Endothelial cell of umbilical vein (primary cell): ENCODE measurements around the gene ITPKB. TPM values are rescaled to one million over a fixed set of nuclear protein-coding genes. Genes with fewer than 3 reads are reported as not detected.

ENCODE experiments used
- BruUV-seq: library from RNA; stranded (reverse); fragments of 400-500 nt; replicated peaks from 2 replicates; lab custom pipeline; 2021; lab: Mats Ljungman, UMichigan
- CTCF ChIA-PET: fragments of 300-600, 350-600 bp; sonication (Branson Sonifier 250); formaldehyde crosslinking; loops from one replicate; lab custom pipeline; 2021; ENCODE audit warnings: antibody characterized with exemption, inconsistent platforms; lab: Charles Lee
- POLR2A ChIA-PET: fragments of 300-600, 350-600 bp; sonication (Branson Sonifier 250); formaldehyde crosslinking; loops from one replicate; lab custom pipeline; 2021; ENCODE audit warnings: antibody characterized with exemption, inconsistent platforms; lab: Charles Lee
- DNase-seq: peaks from one replicate; pipeline ENCODE4 v3.0.0-alpha.2; 2011; ENCODE audit warnings: low read depth, low spot score
- FAIRE-seq: peaks from 2 replicates; lab custom pipeline; 2011; peaks lifted over from hg19 to GRCh38; lab: Jason Lieb, UNC
- H2AFZ ChIP-seq: 2 replicates; pipeline ENCODE4 v1.6.0; 2012; ENCODE audit warnings: low read depth, low read length, control low read depth, inconsistent platforms
- H3K27ac ChIP-seq: 2 replicates; pipeline ENCODE4 v1.5.1; 2011; ENCODE audit warnings: low read depth, mild to moderate bottlenecking, control low read depth, low read length, moderate library complexity; ENCODE audit not compliant: insufficient read depth
- H3K27me3 ChIP-seq, 2 experiments: 2 replicates each; pipeline versions ENCODE4 v1.6.0 to v1.6.1; 2011; ENCODE audit warnings: low read length in 2 of 2, mixed read lengths in 1 of 2; ENCODE audit not compliant: control insufficient read depth in 2 of 2, insufficient read depth in 2 of 2
- H3K36me3 ChIP-seq, 2 experiments: 2 replicates in 1 of 2; 3 replicates in 1 of 2; pipeline ENCODE4 v1.5.1; 2011; ENCODE audit warnings: low read length in 2 of 2, mild to moderate bottlenecking in 1 of 2, moderate library complexity in 1 of 2; ENCODE audit not compliant: control insufficient read depth in 2 of 2, insufficient read depth in 2 of 2; ENCODE audit errors: extremely low read depth in 1 of 2
- H3K4me1 ChIP-seq: 3 replicates; pipeline ENCODE4 v1.5.1; 2011; ENCODE audit warnings: mild to moderate bottlenecking, low read length; ENCODE audit not compliant: control insufficient read depth, insufficient read depth; ENCODE audit errors: extremely low read depth
- H3K4me2 ChIP-seq: 2 replicates; pipeline ENCODE4 v1.6.1; 2011; ENCODE audit warnings: low read length, control low read depth, mixed read lengths; ENCODE audit not compliant: insufficient read depth
- H3K4me3 ChIP-seq, 3 experiments: fragments of 200-600 bp in 1 of 3; sonication (generic), shearing (Covaris generic) in 1 of 3; replicated peaks in 1 of 3; 2 replicates each; pipeline ENCODE4 v1.5.1; 2011 to 2016; ENCODE audit warnings: control low read depth in 3 of 3, low read length in 3 of 3, mild to moderate bottlenecking in 2 of 3, inconsistent platforms in 1 of 3, low read depth in 1 of 3, moderate library complexity in 1 of 3; ENCODE audit not compliant: insufficient read depth in 1 of 3
- H3K79me2 ChIP-seq: 2 replicates; pipeline ENCODE4 v1.6.0; 2012; ENCODE audit warnings: low read length, inconsistent platforms; ENCODE audit not compliant: control insufficient read depth, insufficient read depth
- H3K9ac ChIP-seq: replicated peaks from 2 replicates; pipeline ENCODE3; 2011; ENCODE audit warnings: low read length, control low read depth; ENCODE audit not compliant: insufficient read depth; ENCODE audit errors: extremely low read depth
- H3K9me1 ChIP-seq: replicated peaks from 3 replicates; pipeline ENCODE4 v1.6.0; 2011; ENCODE audit warnings: mild to moderate bottlenecking, low read length; ENCODE audit not compliant: control insufficient read depth, insufficient read depth; ENCODE audit errors: extremely low read depth
- H3K9me3 ChIP-seq: replicated peaks from 2 replicates; pipeline ENCODE4 v1.5.1; 2012; ENCODE audit warnings: low read length, inconsistent platforms; ENCODE audit not compliant: control insufficient read depth, insufficient read depth
- H4K20me1 ChIP-seq: replicated peaks from 2 replicates; pipeline ENCODE3; 2011; ENCODE audit warnings: mild to moderate bottlenecking, low read length; ENCODE audit not compliant: control insufficient read depth, insufficient read depth; ENCODE audit errors: extremely low read depth
- EZH2 ChIP-seq: IDR thresholded peaks from 2 replicates; pipeline ENCODE4 v1.6.1; 2012; ENCODE audit warnings: borderline replicate concordance, low read depth, mild to moderate bottlenecking, moderate library complexity, low read length, inconsistent platforms; ENCODE audit not compliant: severe bottlenecking
- FOS ChIP-seq: IDR thresholded peaks from 2 replicates; pipeline ENCODE4 v1.6.1; 2011; ENCODE audit warnings: mild to moderate bottlenecking, low read length, moderate library complexity, borderline replicate concordance; ENCODE audit not compliant: insufficient read depth
- GATA2 ChIP-seq: IDR thresholded peaks from 2 replicates; pipeline ENCODE4 v1.7.0; 2011; ENCODE audit warnings: low read depth, mild to moderate bottlenecking, moderate library complexity, mixed read lengths, low read length; ENCODE audit not compliant: insufficient read length, insufficient read depth
- JUN ChIP-seq: IDR thresholded peaks from 2 replicates; pipeline ENCODE4 v1.6.1; 2011; ENCODE audit warnings: borderline replicate concordance, low read depth; ENCODE audit not compliant: insufficient read length, insufficient read depth
- MYC ChIP-seq: IDR thresholded peaks from one replicate; pipeline ENCODE4 v1.6.1; 2011; ENCODE audit warnings: mild to moderate bottlenecking, low read depth, low read length
- POLR2A ChIP-seq: IDR thresholded peaks from 2 replicates; pipeline ENCODE4 v1.6.1; 2012; ENCODE audit warnings: low read depth, mild to moderate bottlenecking, control low read depth, low read length
- POLR2AphosphoS5 ChIP-seq: IDR thresholded peaks from 2 replicates; pipeline ENCODE4 v1.6.1; 2012; ENCODE audit warnings: low read depth, mild to moderate bottlenecking, control low read depth, low read length, moderate library complexity; ENCODE audit not compliant: insufficient read depth
- dilution Hi-C: fragments of 300-500 bp; cut with MboI; formaldehyde crosslinking; loops from one replicate; pipeline ENCODE4 v1.15.0; 2019; ENCODE audit warnings: low sequenced_read_pairs; ENCODE audit not compliant: extremely low pct_ligation_motif_present
- intact Hi-C: fragments of 100-400 bp; cut with micrococcal nuclease; formaldehyde crosslinking; loops from one replicate; pipeline ENCODE4 v1.10.0; 2022
- polyA plus RNA-seq, 4 experiments: library from polyadenylated mRNA; depleted of rRNA in 3 of 4; stranded (reverse) in 3 of 4; unstranded in 1 of 4; fragments of >200 nt; gene quantifications; 2 replicates each; pipeline versions ENCODE4 v1.2.1 to v1.2.3, GENCODE V29; 2011 to 2012; ENCODE audit warnings: missing spikeins in 1 of 4
- total RNA-seq: library from RNA; stranded (reverse); gene quantifications from 2 replicates; pipeline ENCODE4 v1.2.3, GENCODE V29; 2021
- TF ChIP-seq, protein P1 (sequence below): IDR thresholded peaks from 2 replicates; pipeline ENCODE4 v1.6.1; 2011; ENCODE audit not compliant: insufficient read depth, insufficient read length
- TF ChIP-seq, protein P2 (sequence below), 2 donors: IDR thresholded peaks; 1 replicate in 1 of 2; 2 replicates in 1 of 2; pipeline ENCODE4 v1.5.1; 2011; ENCODE audit warnings: low read length in 2 of 2, mild to moderate bottlenecking in 2 of 2, moderate library complexity in 2 of 2, control low read depth in 1 of 2, inconsistent platforms in 1 of 2, low read depth in 1 of 2; ENCODE audit not compliant: insufficient read depth in 1 of 2; ENCODE audit errors: extremely low read depth in 1 of 2

ITPKB gene
- total and polyA plus RNA-seq, 2 donors (not counting 3 experiments of a cell fraction or from before 2014, with no cell fraction given): 7.7 to 34.8 TPM

DNA sequence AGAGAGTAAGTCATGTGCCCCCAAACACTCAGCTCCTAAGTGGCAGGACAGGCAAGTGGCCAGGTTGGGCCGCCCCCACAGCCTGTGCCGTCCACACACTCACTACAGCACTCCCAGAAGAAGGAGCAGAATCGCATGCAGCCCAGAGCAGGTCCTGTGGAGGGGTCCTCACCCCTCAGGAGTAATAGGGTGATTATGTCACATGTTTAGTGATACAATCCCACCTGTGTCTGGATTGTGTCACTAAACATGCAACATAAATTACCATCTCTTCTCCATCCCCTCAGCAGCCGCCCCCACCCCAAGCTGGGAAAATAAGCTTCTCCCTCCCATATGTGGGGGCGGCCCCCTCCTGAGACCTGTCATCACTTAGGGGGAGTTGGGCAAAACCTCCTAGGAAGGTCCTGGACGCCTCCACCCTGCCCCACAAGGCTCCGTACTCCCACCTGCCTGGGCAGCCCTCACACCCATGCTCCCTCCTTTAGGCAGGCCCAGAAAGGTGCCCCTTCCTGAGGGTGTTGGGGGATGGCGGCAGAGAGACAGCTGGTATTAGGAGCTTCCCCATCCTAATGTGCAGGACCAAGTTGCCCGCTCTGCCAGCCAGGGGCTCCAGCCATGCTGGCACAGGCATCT, 133.6 kb downstream of the ITPKB start:
- DNase-seq: no peak
- Histone ChIP-seq H3K27me3 (no peaks in the 10 kb centered on the region), H3K9ac (no peak overlapping the region), H3K9me3 (no peaks in the 10 kb centered on the region), H2AFZ (no peak overlapping the region), H3K4me2 (no peak overlapping the region), H3K9me1 (no peaks in the 10 kb centered on the region), H4K20me1 (no peaks in the 10 kb centered on the region), H3K79me2 (no peaks in the 10 kb centered on the region), H3K36me3 (no peaks in the 10 kb centered on the region), H3K4me1 (no peaks in the 10 kb centered on the region), H3K4me3 (no peak overlapping the region), H3K27ac (no peak overlapping the region)
- no peak for FAIRE-seq
- intact Hi-C loops (no loop called here), dilution Hi-C loops (no loop called here)
- POLR2A ChIA-PET: no interaction called here
- no peak for TF ChIP-seq JUN
- TF ChIP-seq POLR2AphosphoS5: no peak
- TF ChIP-seq EZH2: no peak
- no peak for TF ChIP-seq FOS
- TF ChIP-seq MYC: no peak
- TF ChIP-seq, protein P1, sequence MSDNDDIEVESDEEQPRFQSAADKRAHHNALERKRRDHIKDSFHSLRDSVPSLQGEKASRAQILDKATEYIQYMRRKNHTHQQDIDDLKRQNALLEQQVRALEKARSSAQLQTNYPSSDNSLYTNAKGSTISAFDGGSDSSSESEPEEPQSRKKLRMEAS: no peak
- TF ChIP-seq, protein P2, sequence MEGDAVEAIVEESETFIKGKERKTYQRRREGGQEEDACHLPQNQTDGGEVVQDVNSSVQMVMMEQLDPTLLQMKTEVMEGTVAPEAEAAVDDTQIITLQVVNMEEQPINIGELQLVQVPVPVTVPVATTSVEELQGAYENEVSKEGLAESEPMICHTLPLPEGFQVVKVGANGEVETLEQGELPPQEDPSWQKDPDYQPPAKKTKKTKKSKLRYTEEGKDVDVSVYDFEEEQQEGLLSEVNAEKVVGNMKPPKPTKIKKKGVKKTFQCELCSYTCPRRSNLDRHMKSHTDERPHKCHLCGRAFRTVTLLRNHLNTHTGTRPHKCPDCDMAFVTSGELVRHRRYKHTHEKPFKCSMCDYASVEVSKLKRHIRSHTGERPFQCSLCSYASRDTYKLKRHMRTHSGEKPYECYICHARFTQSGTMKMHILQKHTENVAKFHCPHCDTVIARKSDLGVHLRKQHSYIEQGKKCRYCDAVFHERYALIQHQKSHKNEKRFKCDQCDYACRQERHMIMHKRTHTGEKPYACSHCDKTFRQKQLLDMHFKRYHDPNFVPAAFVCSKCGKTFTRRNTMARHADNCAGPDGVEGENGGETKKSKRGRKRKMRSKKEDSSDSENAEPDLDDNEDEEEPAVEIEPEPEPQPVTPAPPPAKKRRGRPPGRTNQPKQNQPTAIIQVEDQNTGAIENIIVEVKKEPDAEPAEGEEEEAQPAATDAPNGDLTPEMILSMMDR (IDR thresholded peaks at IDR 0.05; ENCODE audit: extremely low read depth in 1 of 2, insufficient read depth in 1 of 2, low read depth in 1 of 2, low read length in 2 of 2): no peak
- TF ChIP-seq GATA2: no peak
- no peak for TF ChIP-seq POLR2A
- BruUV-seq: no TSS peak
- CTCF ChIA-PET: interaction anchor here (1.3 kb wide), 1 partner anchor 15 kb away, joined by 3 read pairs; no protein-coding TSS in a partner anchor
